ENCODE measurements around the gene UQCC2.
A peak's percentile ranks its signal among the peaks of the same experiment; 100 is the strongest.

DNA sequence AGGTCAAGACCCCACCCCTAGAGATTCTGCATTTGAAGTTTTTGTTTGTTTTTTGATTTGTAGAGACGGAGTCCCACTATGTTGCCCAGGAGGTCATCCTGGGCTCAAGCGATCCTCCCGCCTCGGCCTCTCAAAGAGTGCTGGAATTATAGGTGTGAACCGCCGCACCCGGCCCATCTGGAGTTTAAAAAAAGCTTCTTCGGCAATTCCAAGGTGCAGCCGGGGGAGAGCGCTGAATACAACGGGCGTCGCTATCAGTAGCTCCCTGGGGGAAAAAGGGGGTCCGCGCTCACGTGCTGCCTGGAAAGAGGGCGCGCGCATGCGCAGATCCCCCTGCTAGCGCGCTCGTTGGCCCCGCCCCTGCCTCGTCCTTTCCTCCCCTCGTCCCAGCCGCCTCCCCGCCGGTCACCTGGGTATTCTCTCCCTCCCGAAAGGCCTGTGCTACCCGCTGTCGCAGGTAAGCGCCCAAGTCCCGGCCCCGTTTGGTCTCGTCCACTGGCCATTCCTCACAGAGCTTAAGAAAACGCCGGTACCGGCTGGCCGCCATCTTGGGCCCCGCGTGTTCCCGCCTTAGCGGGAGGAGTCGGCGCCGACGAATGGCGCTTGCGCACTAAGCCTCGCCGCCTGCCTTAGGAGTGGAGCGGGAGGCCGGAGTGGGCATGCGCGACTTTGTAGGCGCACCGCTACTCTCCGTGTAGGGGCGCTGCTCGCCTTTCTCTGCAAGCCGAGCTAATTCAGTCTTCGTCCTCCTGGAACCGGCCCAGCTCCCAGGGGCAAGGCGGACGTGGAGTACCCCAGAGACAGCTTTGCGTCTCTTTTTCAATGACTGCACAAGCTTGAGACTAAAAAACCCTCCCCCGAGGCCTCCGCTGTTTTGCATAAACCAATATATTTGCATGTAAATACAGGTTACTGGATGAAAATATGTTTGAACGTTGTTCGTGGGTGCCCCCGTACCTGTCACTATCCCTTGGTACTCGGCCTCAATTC, at the start of gene UQCC2:
- peak; percentile 95 for TF ChIP-seq POLR2A (IDR thresholded peaks at IDR 0.05; ENCODE audit: low read depth, low read length)
- TF ChIP-seq TAF1 (IDR thresholded peaks at IDR 0.05; ENCODE audit: borderline replicate concordance, low read depth, low read length), result peak; percentile 95
- TF ChIP-seq POLR2AphosphoS5 (IDR thresholded peaks at IDR 0.05; ENCODE audit: low read depth, low read length), result peak; percentile 85
